ENCODE data around the gene TPBGL.

DNA sequence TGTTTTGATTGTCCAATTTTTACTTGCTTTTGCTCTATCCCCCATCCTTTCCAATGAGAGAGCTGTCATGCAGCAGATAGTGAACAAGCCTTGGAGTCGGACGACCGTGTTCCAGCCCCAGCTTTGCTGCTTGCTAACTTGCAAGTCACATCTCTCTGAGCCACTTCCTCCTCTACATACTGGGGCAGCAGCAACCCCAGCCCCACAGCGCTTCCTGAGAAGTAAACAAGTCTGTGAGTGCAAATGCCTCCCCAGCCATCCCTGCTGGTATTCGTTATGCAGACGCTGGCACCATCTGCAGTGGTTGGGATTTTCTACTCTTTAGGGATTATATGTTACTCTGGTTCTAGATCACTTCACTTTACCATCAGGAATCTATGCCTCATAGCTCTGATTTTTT is 35.0 kb downstream of the TPBGL start:
- TF ChIP-seq, protein P1, sequence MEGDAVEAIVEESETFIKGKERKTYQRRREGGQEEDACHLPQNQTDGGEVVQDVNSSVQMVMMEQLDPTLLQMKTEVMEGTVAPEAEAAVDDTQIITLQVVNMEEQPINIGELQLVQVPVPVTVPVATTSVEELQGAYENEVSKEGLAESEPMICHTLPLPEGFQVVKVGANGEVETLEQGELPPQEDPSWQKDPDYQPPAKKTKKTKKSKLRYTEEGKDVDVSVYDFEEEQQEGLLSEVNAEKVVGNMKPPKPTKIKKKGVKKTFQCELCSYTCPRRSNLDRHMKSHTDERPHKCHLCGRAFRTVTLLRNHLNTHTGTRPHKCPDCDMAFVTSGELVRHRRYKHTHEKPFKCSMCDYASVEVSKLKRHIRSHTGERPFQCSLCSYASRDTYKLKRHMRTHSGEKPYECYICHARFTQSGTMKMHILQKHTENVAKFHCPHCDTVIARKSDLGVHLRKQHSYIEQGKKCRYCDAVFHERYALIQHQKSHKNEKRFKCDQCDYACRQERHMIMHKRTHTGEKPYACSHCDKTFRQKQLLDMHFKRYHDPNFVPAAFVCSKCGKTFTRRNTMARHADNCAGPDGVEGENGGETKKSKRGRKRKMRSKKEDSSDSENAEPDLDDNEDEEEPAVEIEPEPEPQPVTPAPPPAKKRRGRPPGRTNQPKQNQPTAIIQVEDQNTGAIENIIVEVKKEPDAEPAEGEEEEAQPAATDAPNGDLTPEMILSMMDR (IDR thresholded peaks at IDR 0.05), result no peak
- peak in 1 of 3 donors; percentile 9 for TF ChIP-seq POLR2A (IDR thresholded peaks at IDR 0.05)
